HG02885 (cell line): ENCODE measurements around the gene VIT.

ENCODE experiments used
- ATAC-seq: cut with Tn5 transposase; IDR thresholded peaks from one replicate; pipeline ENCODE4 v1.9.1; 2021; ENCODE audit warnings: mild to moderate bottlenecking; ENCODE audit not compliant: unreplicated experiment, poor library complexity

The VIT gene

GRCh38 chr2:36696533-36696932, at the start of gene VIT:
Gene VIT (plus strand): TSS chr2:36696707. CDS start chr2:36716371, 19,664 bp downstream.
- no peak for ATAC-seq

- peak; percentile 92 for ATAC-seq
Measured at GRCh38 chr2:36650031-36650829, 46.3 kb upstream of the VIT start.

- no peak for ATAC-seq
Measured at GRCh38 chr2:36653155-36653554, 43.4 kb upstream of the VIT start.

- no peak for ATAC-seq
Measured at GRCh38 chr2:36653967-36654694, 42.4 kb upstream of the VIT start.

GRCh38 chr2:36655453-36655852, 41.1 kb upstream of the VIT start:
- no peak for ATAC-seq

GRCh38 chr2:36657703-36658102, 38.8 kb upstream of the VIT start:
- ATAC-seq: no peak

GRCh38 chr2:36658277-36658748, 38.2 kb upstream of the VIT start:
- ATAC-seq: no peak

- ATAC-seq: no peak
Measured at GRCh38 chr2:36659218-36659617, 37.3 kb upstream of the VIT start.

- peak; percentile 80 for ATAC-seq
Measured at GRCh38 chr2:36659872-36660312, 36.6 kb upstream of the VIT start.

- ATAC-seq: no peak
Measured at GRCh38 chr2:36662638-36663037, 33.9 kb upstream of the VIT start.

- no peak for ATAC-seq
Measured at GRCh38 chr2:36663295-36663694, 33.2 kb upstream of the VIT start.

GRCh38 chr2:36663851-36664695, 32.4 kb upstream of the VIT start:
- ATAC-seq: peak; percentile 83

GRCh38 chr2:36664696-36665076, 31.8 kb upstream of the VIT start:
- no peak for ATAC-seq

- ATAC-seq: no peak
Measured at GRCh38 chr2:36667931-36668330, 28.6 kb upstream of the VIT start.

GRCh38 chr2:36670881-36671595, 25.5 kb upstream of the VIT start:
- no peak for ATAC-seq

GRCh38 chr2:36671731-36672130, 24.8 kb upstream of the VIT start:
- ATAC-seq: no peak

- ATAC-seq: peak; percentile 36
Measured at GRCh38 chr2:36672199-36672598, 24.3 kb upstream of the VIT start.

- ATAC-seq: no peak
Measured at GRCh38 chr2:36675579-36676282, 20.8 kb upstream of the VIT start.

GRCh38 chr2:36676364-36676763, 20.1 kb upstream of the VIT start:
- no peak for ATAC-seq
